B cell (primary cell): ENCODE data around the gene KRT77.

Experiments used
- EZH2 ChIP-seq: IDR thresholded peaks from 2 replicates; pipeline ENCODE4 v1.6.1; 2012; ENCODE audit warnings: borderline replicate concordance, low read depth, mild to moderate bottlenecking, moderate library complexity, low read length; ENCODE audit not compliant: insufficient read depth, poor library complexity, severe bottlenecking
- TF ChIP-seq, protein P1 (sequence below): fragments of 200-600 bp; IDR thresholded peaks from one replicate; pipeline ENCODE4 v1.8.0; 2022; ENCODE audit warnings: antibody characterized with exemption, mild to moderate bottlenecking

DNA sequence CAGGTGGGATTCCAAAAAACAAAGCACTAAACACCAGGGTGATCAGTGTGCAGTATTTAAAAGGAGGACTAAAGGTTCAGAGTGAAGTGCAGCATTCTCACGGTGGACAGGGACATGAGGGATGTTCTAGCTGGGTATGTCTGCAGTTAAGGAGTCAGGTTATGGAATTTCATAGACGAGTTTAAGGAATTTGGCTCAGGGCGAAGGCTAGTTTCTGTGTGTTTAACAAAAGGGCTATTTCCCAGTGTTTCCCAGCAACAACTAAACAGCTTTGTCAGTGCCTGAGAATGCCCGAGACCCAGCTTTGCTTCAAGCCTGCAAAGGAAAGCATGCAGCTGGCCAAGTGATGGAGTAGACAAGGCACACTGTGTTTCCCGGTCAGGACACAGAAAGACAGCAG, 30.1 kb downstream of the KRT77 start:
- TF ChIP-seq, protein P1, sequence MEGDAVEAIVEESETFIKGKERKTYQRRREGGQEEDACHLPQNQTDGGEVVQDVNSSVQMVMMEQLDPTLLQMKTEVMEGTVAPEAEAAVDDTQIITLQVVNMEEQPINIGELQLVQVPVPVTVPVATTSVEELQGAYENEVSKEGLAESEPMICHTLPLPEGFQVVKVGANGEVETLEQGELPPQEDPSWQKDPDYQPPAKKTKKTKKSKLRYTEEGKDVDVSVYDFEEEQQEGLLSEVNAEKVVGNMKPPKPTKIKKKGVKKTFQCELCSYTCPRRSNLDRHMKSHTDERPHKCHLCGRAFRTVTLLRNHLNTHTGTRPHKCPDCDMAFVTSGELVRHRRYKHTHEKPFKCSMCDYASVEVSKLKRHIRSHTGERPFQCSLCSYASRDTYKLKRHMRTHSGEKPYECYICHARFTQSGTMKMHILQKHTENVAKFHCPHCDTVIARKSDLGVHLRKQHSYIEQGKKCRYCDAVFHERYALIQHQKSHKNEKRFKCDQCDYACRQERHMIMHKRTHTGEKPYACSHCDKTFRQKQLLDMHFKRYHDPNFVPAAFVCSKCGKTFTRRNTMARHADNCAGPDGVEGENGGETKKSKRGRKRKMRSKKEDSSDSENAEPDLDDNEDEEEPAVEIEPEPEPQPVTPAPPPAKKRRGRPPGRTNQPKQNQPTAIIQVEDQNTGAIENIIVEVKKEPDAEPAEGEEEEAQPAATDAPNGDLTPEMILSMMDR = no peak
- TF ChIP-seq EZH2 = no peak
